Mucosa of descending colon (tissue), 3 donors: Measurements from ENCODE around the gene CTBP1. TPM values are rescaled to one million over a fixed set of nuclear protein-coding genes. Genes with fewer than 3 reads are reported as not detected.

ENCODE experiments used
- ATAC-seq: fragments of 200-7000 bp; cut with Tn5 transposase; one replicate; pipeline ENCODE4 v1.9.1; 2020; ENCODE audit warnings: mild to moderate bottlenecking, moderate library complexity
- DNase-seq, 3 donors: peaks; one replicate each; pipeline ENCODE4 v3.0.0-alpha.2; 2020
- H3K36me3 ChIP-seq: fragments of 200-600 bp; one replicate; pipeline ENCODE4 v1.8.0; 2021; ENCODE audit warnings: low read depth, mild to moderate bottlenecking
- H3K4me1 ChIP-seq: fragments of 200-600 bp; one replicate; pipeline ENCODE4 v1.8.0; 2021; ENCODE audit warnings: low read depth, mild to moderate bottlenecking
- H3K4me3 ChIP-seq: fragments of 200-600 bp; one replicate; pipeline ENCODE4 v1.8.0; 2021; ENCODE audit warnings: mild to moderate bottlenecking
- H3K9me3 ChIP-seq: fragments of 200-600 bp; one replicate; pipeline ENCODE4 v1.8.0; 2021; ENCODE audit warnings: mild to moderate bottlenecking
- intact Hi-C, 2 donors: fragments of 100-400 bp; cut with DNase I in 1 of 2; cut with micrococcal nuclease in 1 of 2; formaldehyde crosslinking; loops; one replicate each; pipeline versions ENCODE4 v1.11.0 to v1.11.1; 2022; cut with DNase I, micrococcal nuclease
- total RNA-seq, 3 donors: library from RNA; stranded (reverse); fragmentation: NEBNext Ultra II Directional in 2 of 3; extraction: Animal tissue kit (Norgen Biotek cat#: 25700) in 2 of 3; gene quantifications; one replicate each; pipeline versions ENCODE4 v1.2.1 to v1.2.4, GENCODE V29; 2021 to 2023
- TF ChIP-seq, protein P1 (sequence below): fragments of 200-600 bp; IDR thresholded peaks from one replicate; pipeline ENCODE4 v1.8.0; 2022; ENCODE audit warnings: antibody characterized with exemption, mild to moderate bottlenecking
- donor health status: DM: no; HTN: no; CAD: no; lungs with moderate emphysema.
- donor health status: DM: no; HTN: no; CAD: no.
- donor health status: DM: no; HTN: yes; CAD: no.

Gene CTBP1
- total RNA-seq, 3 donors from 2014 or later, result 151 to 188 (median 168) TPM

GRCh38 chr4:1269209-1269608 lies 20.3 kb upstream of the CTBP1 start:
- no peaks in the 10 kb centered on the region for H3K36me3 ChIP-seq
- DNase-seq (no peak), ATAC-seq (no peak)
- no peak overlapping the region for H3K4me3 ChIP-seq
- no peaks in the 10 kb centered on the region for H3K4me1 ChIP-seq
- H3K9me3 ChIP-seq, result peaks cover 4% of the 10 kb centered on the region
- intact Hi-C loops, result loop anchor here (10.0 kb wide), 2 partner anchors 104 to 134 kb away; no protein-coding TSS in a partner anchor
- TF ChIP-seq, protein P1, sequence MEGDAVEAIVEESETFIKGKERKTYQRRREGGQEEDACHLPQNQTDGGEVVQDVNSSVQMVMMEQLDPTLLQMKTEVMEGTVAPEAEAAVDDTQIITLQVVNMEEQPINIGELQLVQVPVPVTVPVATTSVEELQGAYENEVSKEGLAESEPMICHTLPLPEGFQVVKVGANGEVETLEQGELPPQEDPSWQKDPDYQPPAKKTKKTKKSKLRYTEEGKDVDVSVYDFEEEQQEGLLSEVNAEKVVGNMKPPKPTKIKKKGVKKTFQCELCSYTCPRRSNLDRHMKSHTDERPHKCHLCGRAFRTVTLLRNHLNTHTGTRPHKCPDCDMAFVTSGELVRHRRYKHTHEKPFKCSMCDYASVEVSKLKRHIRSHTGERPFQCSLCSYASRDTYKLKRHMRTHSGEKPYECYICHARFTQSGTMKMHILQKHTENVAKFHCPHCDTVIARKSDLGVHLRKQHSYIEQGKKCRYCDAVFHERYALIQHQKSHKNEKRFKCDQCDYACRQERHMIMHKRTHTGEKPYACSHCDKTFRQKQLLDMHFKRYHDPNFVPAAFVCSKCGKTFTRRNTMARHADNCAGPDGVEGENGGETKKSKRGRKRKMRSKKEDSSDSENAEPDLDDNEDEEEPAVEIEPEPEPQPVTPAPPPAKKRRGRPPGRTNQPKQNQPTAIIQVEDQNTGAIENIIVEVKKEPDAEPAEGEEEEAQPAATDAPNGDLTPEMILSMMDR, result no peak

- H3K9me3 ChIP-seq, result peaks cover 4% of the 10 kb centered on the region
- H3K36me3 ChIP-seq, result no peaks in the 10 kb centered on the region
- no peaks in the 10 kb centered on the region for H3K4me1 ChIP-seq
- H3K4me3 ChIP-seq, result no peak overlapping the region
- intact Hi-C loops, result loop anchor here (10.0 kb wide), 2 partner anchors 102 to 132 kb away; no protein-coding TSS in a partner anchor
- no peak for ATAC-seq
- DNase-seq, result no peak
- TF ChIP-seq, protein P1, result no peak
Observed at GRCh38 chr4:1266881-1267763, 18.2 kb upstream of the CTBP1 start.

- no peak overlapping the region for H3K4me3 ChIP-seq
- H3K9me3 ChIP-seq, result peaks cover 4% of the 10 kb centered on the region
- no peaks in the 10 kb centered on the region for H3K36me3 ChIP-seq
- no peak for ATAC-seq
- intact Hi-C loops, result loop anchor here (10.0 kb wide), 2 partner anchors 101 to 131 kb away; no protein-coding TSS in a partner anchor
- no peaks in the 10 kb centered on the region for H3K4me1 ChIP-seq
- DNase-seq, result no peak
- TF ChIP-seq, protein P1, result no peak
Observed at GRCh38 chr4:1265351-1265750, 16.4 kb upstream of the CTBP1 start.

DNA sequence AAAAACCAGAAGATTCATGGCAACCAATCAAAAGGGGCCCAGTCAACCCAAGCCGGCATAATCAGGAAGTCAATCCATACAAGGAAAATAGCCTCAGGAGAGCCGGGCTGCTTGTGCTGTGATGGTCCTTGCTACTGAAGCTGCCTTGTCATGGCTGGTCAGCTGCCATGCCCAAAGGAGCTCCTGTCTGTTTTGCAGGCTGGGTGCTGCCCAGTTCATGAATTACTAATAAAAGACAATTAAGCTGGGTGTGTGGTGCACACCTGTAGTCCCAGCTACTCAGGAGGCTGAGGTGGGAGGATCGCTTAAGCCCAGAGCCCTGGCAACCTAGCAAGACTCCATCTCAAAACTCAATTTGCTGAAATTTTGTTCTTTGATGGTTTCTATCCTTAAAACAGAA lies 16.0 kb upstream of the CTBP1 start:
- peaks cover 4% of the 10 kb centered on the region for H3K9me3 ChIP-seq
- intact Hi-C loops, result loop anchor here (10.0 kb wide), 2 partner anchors 100 to 130 kb away; no protein-coding TSS in a partner anchor

GRCh38 chr4:1261107-1261928 lies 12.4 kb upstream of the CTBP1 start:
- H3K4me3 ChIP-seq, result no peak overlapping the region
- H3K9me3 ChIP-seq, result no peaks in the 10 kb centered on the region
- no peak for ATAC-seq
- TF ChIP-seq, protein P1, result no peak
- no peaks in the 10 kb centered on the region for H3K36me3 ChIP-seq
- no peak for DNase-seq
- H3K4me1 ChIP-seq, result no peaks in the 10 kb centered on the region
- intact Hi-C loops, result loop anchor here (10.0 kb wide), 2 partner anchors 97 to 127 kb away; no protein-coding TSS in a partner anchor

More for the DNA sequence above, 16.0 kb upstream of the CTBP1 start:
- TF ChIP-seq, protein P1, result no peak
- Histone ChIP-seq H3K4me3 (no peak overlapping the region), H3K4me1 (no peaks in the 10 kb centered on the region), H3K36me3 (no peaks in the 10 kb centered on the region)
- DNase-seq (no peak), ATAC-seq (no peak)
